Putamen (tissue), 1 donor: ENCODE results near the gene ACSL5.
"Not testable (repeated sequence)": the region's sequence is repeated elsewhere in the genome, so short reads cannot be mapped to it uniquely, and the experiment has no call there.

Experiments used
- DNase-seq: peaks from one replicate; pipeline ENCODE4 v3.0.0-alpha.2; 2016; ENCODE audit warnings: low spot score

The ACSL5 gene

DNA sequence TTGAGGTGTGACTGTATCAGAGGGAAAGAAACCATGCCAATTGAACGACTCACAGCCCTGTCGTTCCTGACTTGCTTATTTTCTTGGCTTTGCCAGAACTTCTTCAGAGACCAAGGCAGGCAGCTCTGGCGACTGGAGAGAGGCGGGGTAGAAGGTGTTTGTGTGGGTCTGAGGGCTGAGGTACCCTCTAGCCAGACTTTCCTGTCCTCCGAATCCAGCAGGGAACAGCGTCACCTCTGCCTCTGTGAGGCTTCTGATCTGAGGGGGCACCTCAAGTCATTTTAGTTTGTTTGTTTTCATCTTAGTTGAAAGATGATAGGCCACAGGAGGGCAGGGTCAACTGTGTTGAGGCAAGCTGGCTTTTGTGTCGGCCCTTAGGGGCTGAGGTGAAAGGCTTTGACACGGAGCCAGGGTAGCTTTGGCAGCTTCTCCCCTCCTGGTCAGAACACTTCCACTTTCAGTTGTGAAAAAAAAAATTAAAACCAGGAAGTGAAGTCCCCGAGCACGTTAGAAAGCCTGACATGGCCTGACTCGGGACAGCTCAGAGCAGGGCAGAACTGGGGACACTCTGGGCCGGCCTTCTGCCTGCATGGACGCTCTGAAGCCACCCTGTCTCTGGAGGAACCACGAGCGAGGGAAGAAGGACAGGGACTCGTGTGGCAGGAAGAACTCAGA is 1.9 kb downstream of the ACSL5 start:
- DNase-seq, result peak; percentile 34

DNA sequence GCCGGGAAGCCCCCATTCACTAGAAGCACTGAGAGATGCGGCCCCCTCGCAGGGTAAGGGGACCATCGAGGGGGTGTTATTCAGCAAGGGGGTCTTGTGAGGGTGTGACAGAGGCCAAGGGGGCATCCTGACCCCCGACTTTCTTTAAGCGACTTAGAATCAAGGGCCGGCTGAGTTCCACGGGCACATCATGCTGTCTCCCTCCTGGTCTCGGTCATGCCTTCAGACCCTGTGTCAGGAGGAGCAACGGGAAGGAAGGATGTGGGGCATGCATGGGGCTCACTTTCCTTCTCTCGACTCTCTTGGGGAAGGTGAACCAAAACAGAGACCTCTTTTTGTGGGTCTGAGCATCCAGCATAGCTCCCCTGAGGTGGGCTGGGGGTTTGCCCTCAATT is 2.5 kb downstream of the ACSL5 start:
- DNase-seq, result no peak

DNA sequence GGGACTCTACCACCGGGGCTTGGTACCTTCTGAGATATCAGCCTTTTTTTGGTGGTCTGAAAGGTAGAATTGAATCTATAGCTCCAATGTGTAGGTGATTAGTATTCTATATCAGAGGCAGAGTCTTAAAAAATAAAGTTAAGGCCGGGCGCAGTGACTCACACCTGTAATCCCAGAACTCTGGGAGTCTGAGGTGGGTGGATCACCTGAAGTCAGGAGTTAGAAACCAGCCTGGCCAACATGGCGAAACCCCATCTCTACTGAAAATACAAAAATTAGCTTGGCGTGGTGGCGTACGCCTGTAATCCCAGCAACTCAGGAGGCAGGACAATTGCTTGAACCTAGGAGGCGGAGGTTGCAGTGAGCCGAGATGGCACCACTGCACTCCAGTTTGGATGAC is 3.2 kb downstream of the ACSL5 start:
- not testable (repeated sequence) for DNase-seq

DNA sequence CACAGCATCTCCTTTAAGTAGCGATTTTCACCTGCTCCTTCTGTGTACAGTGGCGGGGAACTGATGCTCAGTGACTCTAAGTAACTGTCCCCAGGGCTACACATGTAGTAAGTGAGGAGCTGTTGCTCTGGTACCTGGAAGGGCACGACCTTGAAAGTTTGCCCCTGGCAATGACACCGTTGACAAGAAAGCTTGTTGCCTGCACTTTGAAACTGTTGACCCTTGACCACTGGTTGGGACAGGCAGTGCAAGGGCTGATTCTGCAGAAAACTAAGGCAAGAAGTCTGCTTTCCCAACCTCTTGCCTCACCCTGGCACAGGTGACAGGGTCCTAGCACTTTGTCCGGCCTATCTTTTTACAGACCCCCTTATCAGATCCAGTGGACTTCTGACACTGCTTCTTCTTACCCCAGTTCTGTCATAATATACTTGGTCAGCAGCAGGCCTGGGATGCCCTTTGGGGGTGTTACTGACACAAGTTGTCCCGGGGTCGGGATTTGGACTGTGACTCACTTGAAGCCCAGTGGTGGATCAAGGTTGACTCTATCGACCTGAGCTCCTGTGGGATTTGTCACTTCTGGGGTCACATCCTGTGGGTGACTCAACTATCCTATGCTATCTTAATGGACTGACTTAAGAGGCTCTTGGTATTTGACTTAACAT is 5.8 kb downstream of the ACSL5 start:
- DNase-seq, result no peak

DNA sequence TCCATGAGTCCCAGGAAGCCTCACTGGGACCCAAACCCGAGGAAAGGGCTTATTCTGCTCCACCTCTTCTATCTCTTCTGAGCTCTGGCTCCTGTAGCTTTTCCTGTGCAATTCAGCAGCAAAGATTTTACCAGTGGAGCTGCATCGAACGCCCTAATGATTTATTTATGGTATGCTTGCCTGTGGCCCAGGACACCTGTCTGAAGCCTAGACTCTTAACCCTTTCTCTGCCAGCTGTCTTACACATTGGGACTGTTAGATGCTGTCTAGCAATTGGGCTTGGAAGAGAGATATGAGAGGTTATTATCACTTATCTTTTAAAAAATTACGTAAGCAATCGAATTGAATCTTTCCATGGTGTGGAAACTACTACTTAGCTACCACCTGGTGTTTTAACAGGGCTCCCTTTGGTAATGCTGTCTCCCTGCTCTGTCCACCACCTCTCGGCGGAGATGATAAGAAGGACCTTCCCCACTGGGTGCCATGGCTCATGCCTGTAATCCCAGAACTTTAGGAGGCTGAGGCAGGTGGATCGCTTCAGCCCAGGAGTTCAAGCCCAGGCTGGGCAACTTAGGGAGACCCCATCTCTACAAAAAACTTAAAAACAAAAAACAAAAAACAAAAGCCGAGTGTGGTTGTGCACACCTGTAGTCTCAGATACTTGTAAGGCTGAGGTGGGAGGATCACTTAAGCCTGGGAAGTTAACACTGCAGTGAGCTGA is 8.8 kb downstream of the ACSL5 start:
- DNase-seq, result no peak

DNA sequence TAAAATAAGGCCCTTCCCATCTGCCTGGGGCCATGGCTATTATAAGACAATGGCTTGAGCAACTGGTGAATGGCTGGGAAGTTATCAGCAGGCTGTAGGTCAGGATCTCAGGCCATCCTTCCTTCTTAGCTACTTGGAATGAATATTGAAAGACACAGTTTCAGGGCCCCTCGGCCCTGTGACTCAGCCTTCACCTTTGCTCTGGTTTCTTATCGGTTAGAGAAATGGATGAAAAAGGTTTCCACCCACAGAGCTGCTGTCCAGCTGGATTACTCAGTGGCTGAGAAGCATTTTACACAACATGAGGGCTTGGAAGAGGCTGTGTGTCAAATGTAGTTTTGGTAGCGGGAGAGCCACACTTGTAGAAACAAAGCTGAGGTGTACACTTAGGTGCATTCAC is 9.4 kb downstream of the ACSL5 start:
- no peak for DNase-seq

DNA sequence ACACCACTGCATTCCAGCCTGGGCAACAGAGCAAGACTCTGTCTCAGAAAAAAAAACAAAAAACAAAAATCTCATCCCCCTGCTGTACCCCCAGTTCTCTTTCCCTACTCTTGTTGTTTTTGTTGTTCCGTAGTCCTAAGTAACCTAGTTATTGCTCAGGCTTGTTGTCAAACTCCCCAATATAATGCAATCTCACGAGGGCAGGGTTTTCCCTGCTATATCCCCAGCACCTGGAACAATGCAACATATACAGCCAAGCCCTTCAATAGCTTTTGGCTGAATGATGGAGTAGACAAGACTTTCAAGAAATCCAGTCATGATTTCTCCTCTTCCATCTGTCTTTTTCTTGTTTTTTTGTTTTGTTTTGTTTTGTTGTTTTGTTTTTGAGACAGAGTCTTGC is 10.2 kb downstream of the ACSL5 start:
- no peak for DNase-seq

DNA sequence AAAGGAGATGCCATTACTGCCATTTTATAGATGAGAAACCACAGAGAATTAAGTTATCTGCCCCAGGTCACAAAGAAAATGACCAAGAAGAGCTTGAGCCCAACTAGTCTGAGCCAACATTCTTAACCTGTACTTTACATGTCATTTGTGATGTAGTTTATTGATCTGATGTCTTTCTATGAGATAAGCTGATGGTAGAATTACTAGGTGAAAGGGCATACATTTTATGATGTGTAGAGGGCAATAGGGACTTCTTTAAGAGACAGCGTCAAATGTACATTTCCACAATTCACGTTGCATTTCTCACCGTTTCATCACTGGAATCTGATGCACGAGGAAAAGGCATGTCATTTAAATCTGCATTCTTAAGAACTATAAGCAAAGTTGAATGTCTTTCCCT is 11.3 kb downstream of the ACSL5 start:
- no peak for DNase-seq

DNA sequence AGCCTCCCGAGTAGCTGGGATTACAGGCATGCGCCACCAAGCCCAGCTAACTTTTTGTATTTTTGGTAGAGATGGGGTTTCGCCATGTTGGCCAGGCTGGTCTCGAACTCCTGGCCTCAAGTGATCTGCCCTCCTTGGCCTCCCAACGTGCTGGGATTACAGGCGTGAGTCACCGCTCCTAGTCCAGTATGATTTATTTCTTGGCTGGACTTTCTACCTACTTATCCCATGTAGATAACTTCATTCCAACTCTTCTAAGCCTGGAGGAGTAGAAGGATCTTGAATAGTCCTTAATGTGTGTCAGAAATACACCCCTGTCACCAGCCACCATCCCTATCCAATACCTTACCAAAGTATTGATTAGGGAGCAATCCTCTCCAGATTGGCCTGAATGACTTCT is 14.1 kb downstream of the ACSL5 start:
- DNase-seq, result not testable (repeated sequence)

DNA sequence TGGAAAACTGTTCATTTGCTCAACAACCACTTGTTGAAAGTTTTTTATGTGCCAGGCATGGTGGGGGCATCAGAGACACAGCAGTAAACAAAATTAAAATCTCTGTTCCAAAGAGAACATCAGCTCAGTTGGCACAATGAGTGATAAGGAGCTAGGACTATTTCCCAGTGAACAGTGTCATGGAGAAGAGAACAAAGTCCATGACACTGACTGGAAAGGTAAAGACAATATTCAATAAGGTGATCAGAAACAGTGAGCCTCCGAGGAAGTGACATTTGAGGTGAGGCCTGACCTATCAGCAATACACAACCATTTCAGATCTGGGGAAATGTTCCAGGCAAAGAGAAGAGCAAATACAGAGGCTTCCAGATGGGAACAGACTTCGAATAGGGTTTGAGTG is 14.6 kb downstream of the ACSL5 start:
- DNase-seq, result no peak

DNA sequence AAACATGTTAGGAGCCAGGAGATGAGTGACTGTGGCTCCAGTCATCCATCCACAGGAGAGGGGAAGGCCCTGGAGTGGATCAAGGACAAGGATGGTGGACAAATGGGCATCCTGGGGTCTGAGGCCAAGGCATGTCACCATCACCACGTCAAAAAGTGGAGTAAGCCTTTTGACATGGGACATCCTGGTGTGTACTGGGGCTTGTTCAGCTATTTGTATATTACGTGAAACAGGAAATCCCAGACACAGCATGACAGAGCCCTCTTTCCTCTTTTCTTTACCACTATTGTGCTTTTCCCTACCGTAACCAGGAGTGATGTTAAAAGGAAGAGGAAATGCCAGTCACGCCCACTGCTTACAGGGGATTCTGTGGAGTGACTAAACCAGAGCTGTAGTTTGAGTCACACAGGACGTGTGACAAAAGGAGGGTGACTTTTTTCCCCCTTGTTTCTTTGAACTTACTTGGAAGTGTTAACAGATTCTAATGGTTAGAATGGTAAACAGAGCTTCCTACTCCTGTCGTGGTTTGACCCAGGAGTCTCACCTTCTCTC is 15.4 kb downstream of the ACSL5 start:
- DNase-seq, result no peak

DNA sequence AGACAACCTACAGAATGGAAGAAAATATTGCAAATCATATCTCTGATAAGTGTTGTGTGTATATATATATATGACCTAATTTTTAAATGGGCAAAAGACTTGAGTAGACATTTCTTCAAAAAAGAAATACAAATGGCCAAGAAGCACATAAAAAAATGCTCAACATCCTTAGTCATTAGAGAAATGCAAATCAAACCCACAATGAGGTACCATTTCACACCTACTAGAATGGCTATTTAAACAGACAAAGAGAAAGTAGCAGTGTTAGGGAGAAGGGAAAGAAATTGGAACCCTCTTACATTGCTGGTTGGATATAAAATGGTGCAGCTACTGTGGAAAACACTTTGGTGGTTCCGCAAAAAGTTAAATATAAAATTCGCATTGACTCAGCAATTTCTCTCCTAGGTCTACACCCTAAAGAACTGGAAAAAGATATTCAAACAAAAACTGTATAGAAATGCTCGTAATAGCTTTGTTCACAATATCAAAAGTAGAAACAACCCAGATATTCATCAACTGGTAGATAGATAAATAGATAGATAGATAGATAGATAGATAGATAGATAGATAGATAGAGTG is 16.3 kb downstream of the ACSL5 start:
- no peak for DNase-seq

DNA sequence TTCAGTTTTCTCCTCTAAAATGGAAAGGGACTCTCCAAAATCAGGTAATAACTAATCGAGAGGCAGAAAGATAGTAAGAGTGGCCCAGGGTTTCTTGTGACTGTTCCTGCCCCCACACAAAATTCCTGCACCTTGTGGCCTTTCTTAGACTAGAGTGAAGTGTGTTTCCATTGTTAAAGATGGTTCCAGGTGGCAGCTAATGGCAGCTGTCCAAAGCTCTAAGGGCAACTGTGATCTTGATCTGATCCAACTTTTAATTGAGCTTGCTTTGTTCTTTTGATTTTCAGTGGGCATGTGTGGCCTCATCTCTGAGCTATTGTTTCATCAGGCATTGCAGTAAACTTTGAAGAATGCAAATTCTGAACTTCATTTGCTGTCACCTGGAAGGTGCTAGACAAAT is 19.4 kb downstream of the ACSL5 start:
- no peak for DNase-seq

DNA sequence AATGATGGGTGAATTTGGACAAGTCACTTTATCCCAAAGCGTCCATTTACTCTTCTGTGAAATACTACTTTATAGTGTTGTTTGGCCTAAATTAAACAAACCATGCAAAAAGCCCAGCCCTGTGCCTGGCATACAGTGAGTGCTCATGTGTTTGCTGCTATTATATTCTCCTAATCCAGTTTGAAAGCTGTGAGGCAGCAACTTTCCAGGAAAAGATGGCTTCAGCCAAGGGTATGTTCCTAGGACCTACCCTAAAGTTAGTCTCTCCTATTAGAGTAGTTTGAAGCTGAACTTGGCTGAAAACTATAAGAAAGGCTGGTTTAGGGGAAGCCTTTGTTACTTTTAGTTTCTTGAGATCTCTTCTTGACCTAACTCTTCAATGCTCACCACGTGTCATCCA is 19.9 kb downstream of the ACSL5 start:
- no peak for DNase-seq

DNA sequence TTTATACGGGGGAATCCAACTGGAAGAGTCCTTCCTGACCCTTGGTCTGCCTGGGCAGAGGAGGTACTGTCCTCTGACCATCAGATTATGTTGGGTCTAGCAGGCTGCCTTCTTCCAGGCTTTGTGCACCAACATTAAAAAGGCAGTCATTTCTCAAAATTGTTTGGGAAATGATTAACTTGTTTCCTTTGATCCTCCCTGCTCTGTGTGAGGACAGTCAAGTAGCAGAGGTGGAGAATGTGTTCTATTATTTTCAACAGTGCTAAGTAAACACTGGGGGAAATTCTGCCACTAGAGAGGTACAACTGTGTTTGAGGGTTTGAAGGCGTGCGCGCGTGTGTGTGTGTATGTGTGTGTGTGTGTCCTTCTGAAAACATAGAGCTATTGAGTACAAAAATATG is 20.6 kb downstream of the ACSL5 start:
- DNase-seq, result no peak

DNA sequence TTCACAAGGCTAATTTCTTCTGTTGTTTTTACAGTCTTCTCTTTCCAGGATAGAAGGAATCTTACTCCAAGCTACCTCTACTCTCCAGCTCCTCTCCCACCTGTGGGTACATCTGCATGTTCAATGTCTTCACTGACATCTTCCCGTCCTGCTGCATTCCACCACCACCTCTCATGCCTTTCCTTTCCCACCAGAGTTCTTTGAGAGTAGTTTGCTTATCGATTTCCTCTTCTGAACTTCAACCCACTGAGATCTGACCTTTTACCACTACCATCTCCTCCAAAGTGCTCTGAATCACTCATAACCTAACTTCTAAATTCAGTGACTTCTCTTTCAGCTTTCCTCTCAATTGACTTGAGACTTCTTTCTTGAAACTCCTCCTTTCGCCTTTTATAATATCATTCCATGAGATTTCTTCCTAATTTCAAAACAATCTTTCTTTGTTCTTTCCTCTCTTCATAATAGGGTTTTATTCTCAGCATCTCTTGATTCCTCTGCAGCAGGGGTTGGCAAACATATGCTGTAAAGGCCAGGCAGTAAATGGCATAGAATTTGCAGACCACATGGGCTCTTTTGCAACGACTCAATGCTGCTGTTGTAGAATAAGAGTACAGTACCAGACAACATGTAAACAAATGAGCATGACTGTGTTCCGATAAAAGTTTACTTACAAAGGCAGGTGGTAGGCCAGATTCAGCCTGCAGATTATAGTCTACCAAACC is 22.1 kb downstream of the ACSL5 start:
- no peak for DNase-seq

DNA sequence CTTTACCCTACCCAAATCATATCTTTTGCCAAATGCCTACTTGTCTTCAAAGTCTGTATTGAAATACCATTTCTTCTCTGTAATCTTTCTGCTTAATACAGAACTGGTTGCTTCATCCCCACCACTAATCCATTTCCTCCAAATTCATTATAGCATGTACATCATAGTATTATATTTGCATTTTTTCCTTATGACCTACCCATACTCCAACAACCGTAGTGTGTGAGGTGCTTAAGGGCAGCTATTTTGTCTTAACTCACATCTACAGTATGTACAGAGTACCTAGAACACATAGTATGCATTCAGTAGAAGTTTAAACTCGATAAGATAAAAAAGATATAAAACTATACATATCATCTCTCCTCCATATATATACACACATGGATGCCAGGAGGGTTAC is 23.7 kb downstream of the ACSL5 start:
- DNase-seq, result no peak

DNA sequence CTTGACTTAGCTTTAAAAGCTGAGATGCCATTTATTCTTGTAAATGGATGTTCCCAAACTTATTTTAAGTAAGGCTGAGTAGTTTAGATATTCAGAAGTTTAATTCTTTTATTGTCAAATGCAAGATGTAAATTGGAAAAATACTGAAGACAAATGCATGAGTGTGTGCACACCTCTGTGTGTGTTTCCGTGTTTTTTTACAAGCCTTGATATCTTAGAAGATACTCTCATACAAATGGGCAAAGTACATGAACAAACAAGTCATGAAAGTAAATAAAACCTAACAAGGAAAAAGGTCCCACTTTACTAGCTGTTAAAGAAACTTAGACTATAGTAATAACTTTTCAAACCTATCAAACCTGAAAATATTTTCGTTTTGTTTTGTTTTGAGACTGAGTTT is 29.0 kb downstream of the ACSL5 start:
- no peak for DNase-seq

DNA sequence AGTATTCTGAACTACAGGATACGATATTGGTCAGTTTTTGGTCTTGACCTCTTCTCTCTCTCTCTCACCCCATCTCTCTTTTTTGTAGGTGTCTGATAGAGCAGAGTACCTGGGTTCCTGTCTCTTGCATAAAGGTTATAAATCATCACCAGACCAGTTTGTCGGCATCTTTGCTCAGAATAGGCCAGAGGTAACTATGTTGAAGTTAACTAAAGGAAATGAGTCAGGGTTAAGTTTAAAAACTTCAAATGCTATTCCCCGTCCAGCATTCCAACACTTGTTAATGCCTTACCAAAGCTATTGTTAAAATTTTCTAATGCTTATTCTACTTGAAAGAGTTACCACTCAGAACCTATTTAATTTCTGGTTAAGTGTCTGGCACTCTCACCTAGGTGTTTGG is 30.7 kb downstream of the ACSL5 start:
- DNase-seq, result no peak

DNA sequence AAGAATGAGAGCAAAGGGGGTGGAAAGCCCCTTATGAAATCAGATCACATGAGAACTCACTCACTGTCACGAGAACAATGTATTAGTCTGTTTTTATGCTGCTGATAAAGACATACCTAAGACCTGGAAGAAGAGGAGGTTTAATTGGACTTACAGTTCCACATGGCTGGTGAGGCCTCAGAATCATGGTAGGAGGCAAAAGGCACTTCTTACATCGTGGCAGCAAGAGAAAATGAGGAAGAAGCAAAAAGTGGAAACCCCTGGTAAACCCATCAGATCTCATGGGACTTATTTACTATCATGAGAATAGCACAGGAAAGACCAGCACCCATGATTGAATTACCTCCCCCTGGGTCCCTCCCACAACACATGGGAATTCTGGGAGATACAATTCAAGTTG is 32.9 kb downstream of the ACSL5 start:
- not testable (repeated sequence) for DNase-seq

DNA sequence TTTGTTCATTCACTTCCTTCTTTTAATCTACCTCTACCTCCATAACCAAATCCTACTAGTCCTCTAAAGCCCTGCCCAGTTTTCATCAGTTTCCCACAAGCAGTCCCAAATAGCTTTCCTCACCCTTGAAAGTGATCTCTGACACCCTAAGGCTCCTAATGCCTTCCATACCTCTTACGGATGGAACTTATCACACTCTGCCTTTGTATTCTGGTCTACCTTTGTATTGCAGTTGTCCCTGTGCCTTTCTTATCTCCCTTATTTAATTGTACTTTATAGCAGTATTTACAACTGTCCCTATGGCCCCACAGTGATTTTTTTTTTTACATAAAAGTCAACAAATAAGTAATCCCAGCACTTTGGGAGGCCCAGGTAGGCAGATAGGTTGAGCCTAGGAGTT is 33.8 kb downstream of the ACSL5 start:
- no peak for DNase-seq

DNA sequence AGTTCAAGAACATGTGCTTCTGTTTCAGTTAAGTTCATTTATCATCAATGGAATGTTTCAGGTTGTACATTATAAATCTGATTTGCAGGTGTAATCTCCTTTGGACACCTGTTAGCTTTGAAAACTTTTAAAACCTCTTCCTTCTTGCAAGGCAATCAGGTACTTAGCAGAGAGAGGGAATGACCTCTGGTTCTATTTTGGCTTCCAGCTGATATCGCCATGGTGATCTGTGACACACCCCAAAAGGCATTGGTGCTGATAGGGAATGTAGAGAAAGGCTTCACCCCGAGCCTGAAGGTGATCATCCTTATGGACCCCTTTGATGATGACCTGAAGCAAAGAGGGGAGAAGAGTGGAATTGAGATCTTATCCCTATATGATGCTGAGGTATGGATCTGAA is 35.4 kb downstream of the ACSL5 start:
- DNase-seq, result no peak
